Neural progenitor cell (in vitro differentiated cells): Measurements from ENCODE around the gene ISLR.

ENCODE experiments used
- CTCF ChIP-seq: fragments of 200-600 bp; sonication (generic); IDR thresholded peaks from 2 replicates; pipeline ENCODE4 v1.5.1; 2017; ENCODE audit warnings: antibody characterized with exemption, mild to moderate bottlenecking
- EZH2 ChIP-seq: fragments of 200-600 bp; sonication (generic); IDR thresholded peaks from 2 replicates; pipeline ENCODE4 v1.6.1; 2017; ENCODE audit warnings: antibody characterized with exemption, mild to moderate bottlenecking, moderate library complexity
- EZH2phosphoT487 ChIP-seq: fragments of 200-600 bp; sonication (generic); IDR thresholded peaks from 2 replicates; pipeline ENCODE4 v1.6.1; 2017; ENCODE audit warnings: antibody characterized with exemption

- TF ChIP-seq CTCF (no peak), EZH2phosphoT487 (no peak), EZH2 (no peak)
These were observed 26.9 kb downstream of the ISLR start for GRCh38 chr15:74200412-74200815.
